HG03520 (cell line): ENCODE results near the gene CLDN9.

Experiments
- ATAC-seq: cut with Tn5 transposase; IDR thresholded peaks from one replicate; pipeline ENCODE4 v1.9.1; 2021; ENCODE audit warnings: mild to moderate bottlenecking, moderate library complexity; ENCODE audit not compliant: unreplicated experiment

CLDN9 gene

DNA sequence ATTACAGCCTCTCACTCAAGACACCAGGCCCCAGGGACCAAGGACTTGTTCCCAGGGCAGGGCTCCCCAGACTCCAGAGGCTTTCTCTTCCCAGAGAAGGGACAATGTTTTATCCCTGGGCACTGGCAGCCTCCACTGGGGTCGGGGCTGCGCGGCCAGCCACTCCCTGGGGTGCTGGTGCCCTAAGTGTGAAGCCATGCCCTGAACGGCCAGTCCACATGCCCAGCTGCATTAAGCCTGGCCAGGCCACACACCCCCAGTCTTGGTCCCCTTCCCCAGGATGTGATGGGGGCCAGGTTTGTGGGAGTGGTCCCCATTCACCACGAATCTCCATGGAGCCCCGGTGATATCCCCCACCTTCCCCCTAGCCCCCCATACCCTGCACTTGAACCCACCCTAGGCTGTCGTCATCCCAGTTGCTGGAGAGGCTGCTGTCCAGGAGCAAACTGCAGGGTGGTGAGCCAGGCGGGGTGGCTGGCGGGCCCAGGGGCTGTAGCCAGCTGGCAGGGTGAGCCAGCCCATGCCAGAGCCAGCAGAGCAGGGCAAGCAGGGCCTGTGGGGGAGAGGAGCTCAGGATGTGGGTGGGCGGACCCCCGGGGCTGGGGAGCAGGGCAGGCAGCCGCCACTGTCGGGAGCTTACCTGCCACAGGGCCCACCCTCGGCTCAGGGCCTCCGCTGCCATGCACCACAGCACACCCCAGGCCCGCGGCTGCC lies 39.0 kb upstream of the CLDN9 start:
- no peak for ATAC-seq

DNA sequence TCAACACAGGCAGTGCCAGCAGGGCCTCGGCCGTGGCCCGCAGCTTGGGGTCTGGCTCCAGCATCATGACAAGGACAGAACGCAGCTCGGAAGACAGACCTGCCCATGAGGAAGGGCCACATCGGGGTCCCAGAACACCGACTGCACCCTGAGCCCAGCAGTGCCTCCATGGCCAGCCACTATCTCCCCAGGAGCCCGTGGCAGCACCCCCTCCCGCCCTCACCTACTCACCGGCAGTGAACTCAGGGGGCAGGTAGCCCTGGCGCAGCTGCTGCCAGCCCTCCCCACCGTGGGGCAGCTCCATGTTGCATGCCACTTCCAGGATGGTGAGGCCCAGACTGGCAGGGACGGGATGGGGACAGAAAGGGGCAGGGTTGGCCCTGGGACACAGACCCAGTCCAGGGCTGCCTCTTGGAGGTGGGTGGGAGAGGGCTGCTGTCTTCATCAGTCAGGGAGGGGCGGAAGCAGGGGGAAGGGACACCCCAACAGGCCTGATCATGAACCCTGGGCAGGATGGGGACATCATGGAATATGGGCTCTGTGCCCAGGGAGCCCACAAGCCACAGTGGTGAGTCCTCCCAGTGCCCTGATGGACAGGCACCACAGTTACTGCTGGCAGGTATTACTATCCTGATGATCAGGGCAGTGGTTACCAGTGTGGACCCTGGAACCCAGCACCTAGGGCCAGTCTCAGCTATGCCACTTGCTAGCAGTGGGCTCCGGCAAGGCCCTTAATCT lies 38.2 kb upstream of the CLDN9 start:
- no peak for ATAC-seq

DNA sequence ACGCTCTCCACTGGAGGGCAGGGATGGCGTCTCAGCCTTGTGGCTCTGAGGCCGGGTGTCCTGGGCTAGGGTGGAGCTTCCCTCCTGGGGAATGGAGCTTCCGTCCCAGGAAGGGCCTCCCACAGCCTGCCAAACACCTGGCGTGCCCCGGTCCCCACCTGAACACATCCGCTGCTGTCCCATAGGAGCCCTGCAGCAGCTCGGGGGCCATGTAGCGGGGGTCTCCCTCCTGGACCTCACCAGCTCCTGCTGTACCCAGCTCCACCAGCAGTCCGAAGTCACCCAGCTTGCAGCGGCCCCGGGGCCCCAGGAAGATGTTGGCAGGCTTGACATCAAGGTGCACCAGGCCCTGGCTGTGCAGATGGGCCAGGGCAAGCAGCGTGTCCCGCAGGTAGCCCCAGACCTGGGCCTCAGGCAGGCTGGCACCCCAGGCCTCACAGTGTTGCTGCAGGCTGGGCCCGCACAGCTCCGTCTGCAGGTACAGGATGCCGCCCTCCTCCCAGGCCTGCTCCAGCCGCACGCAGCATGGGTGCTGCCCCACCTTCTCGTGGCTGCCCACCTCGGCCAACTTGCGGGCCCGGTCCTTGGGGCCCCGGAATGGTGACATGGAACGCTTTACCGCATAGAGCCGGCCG lies 37.4 kb upstream of the CLDN9 start:
- no peak for ATAC-seq

DNA sequence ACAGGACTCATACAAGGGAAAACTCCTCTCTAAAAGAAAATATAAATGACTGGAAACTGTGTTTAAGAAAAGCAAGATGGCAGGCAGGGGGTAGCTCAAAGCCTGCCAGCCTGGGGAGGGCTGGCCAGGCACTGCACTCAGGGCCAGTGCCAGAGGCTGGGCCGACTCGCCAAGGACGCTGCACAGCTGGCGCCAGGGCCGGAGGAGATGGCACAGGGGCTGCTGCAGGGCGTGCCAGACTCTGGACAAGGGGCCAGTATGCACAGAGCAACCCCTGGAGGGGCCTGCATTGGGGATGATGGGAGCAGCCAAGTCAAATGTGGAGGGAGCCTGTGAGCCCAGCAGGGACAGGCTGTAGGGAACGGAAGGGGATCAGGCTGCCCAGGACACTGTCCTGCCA lies 36.5 kb upstream of the CLDN9 start:
- no peak for ATAC-seq

DNA sequence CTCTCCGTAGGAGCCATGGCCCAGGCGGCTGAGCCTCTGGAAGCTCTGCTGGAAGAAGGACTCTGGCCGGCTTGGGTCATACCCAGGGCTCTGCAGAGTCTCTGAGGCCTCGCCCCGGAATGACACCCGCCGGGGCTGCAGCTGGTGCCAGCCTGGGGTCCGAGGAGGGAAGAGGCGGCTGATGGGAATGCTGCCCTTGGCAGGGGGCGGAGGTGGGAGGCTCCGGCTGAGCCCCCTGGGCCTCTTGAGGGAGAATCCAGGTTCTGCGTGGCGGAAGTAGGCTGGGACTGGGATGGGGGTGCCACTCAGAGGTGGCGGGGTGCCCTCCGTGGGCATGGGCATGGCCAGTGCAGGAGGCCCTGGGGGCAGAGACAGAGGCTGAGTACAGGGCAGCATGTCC lies 36.0 kb upstream of the CLDN9 start:
- no peak for ATAC-seq

DNA sequence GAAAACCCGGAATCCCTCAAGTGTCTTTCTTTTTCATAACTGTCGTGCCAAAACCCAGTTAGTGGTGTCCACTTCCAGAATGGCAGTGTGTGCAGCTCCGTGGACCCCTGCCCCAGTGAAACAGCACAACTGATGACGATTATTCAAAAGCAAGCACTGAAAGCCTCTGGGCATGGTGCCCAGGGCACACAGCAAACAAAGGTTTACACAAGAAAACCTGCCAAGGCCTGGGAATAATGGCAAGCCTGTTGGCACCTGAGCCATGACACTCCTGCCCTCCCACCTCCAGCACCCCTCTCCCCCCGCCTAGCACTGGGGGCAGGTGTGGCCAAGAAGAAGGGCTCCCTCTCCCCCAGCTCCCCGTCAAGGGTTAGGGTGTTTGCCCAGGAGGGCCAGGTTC lies 35.3 kb upstream of the CLDN9 start:
- ATAC-seq = no peak

DNA sequence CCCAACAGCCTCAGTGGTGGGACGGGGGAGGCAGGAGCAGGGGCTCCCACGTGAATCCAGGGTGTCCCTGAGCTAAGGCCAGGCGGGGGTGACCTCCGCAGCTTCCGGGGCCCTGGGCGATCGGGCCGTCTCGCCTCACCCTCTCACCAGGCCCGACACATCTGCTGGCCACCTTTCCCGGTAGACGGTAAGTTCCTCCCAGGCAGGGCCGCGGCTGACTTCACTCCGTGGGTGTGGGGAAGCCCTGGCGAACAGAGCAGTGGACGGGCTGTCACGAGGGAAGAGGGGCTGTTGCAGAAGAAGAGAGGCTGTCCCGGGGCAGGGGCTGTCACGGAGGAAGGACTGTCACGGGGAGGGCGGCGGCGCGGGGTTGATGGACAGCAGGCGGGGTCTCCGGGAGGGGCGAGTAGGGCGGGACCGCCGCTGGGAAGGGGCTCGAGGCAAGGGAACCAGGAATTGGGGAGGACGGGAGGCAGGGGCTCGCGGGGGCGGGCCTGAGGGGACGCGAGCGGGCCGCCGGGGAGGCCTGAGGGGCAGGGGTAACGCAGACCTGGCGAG lies 33.0 kb upstream of the CLDN9 start:
- no peak for ATAC-seq

DNA sequence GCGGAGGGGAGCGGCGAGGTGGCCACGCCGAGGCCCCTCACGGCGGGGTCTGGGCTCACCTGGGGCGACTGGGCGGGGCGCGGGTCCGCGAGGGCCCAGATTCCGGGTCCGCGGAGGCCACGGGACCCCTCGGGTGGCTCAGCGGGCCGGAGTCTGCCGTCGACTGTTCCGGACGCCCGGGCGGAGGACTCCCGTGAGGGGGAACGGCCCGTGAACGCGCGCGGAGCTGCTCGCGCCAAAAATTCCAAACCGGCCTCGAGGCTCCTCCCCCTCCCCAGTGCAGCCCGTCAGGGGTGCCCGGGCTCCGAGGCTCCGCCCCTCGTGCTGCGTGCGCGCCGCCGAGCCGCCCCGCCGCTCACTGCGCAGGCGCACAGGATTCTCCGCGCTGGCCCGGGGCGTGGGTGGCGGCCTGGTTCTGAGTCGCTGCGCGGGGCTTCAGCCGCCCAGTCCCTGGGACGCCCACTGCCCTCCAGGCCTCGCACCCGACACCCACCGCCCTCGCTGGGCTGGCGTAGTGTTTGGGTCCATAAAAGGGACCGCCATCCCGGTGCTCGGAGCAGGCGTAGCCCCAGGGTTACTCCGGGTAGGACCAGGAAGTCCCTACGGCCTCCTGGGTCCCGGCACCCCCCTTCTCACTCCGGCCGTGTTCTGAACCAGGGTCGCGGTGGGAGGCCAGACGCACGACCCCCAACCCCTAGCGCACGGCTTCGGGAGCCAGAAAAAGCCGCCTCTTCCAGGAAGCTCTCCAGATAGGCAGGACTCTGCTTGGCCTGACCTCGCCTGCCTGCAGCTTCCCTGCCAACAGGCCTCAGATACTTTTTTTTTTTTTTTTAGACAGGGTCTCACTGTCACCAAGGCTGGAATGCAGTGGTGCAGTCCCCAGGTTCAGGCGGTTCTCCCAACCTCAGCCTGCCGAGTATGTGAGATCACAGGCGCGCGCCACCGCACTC lies 32.2 kb upstream of the CLDN9 start, which contains the start of gene PKMYT1:
Gene PKMYT1 (minus strand): TSS at position 220 of the 950 bp plus-strand sequence. CDS start 789 bp downstream, outside the sequence.
- ATAC-seq = peak; percentile 76

DNA sequence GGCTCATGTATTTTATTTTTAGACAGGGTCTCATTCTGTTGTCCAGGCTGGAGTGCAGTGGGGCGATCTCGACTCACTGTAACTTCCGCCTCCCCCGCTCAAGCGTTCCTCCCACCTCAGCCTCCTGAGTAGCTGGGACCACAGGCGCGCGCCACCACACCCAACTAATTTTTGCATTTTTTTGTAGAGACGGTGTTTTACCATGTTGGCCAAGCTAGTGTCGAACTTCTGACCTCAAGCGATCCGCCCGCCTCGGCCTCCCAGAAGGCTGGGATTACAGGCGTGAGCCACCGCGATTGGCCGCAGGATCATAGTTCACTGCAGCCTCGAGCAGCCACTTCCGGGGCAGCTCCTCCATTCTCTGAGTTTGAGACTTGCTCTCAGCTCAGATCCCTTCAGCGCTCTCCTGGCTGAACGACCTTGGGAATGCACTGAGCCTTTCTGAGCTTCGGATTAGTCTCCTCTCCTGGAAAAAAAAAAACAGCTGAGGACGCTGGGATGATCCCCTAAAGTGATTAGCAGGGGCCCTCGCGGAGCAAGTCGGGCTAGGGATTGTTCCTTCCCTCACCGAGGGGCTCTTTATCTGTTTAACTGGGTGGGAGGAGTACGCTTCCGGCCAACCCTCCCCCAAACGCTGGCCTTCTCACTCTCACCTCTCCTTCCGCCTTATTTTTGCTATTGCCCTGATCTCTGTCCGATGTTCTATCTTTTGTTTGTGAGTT lies 31.4 kb upstream of the CLDN9 start:
- no peak for ATAC-seq

DNA sequence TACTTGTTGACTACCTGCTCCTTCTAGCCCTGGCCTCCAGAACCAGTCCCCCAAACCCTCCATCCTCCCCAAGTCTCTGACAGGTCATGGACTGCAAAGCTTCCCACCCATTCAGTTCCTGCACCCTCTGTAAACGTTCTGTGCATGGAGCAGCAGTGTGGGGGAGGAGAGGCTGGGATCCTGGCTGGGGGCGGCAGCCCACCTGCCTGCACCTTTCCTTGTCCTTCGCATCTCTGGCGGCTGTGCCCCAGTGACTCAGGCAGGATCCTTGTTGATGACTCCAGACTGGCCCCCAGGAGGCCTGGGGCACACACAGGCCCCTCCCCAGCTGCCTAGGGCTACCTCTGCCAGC lies 30.8 kb upstream of the CLDN9 start:
- ATAC-seq = no peak

DNA sequence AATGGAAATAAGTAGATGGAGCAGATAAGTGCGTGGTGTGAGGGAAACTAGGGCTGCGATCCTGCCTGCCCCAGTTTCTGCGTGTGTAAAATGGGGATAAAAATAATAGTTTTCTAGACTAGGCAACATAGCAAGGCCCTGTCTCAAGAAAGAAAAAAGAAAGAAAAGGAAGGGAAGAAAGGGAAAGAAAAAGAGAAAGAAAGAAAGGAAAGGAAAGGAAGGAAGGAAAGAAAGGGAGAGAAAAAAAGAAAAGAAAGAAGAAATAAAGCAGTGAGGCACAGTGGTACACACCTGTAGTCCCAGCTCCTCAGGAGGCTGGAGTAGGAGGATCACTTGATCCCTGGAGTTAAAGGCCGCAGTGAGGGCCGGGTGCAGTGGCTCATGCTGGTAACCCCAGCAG lies 30.3 kb upstream of the CLDN9 start:
- ATAC-seq = no peak

DNA sequence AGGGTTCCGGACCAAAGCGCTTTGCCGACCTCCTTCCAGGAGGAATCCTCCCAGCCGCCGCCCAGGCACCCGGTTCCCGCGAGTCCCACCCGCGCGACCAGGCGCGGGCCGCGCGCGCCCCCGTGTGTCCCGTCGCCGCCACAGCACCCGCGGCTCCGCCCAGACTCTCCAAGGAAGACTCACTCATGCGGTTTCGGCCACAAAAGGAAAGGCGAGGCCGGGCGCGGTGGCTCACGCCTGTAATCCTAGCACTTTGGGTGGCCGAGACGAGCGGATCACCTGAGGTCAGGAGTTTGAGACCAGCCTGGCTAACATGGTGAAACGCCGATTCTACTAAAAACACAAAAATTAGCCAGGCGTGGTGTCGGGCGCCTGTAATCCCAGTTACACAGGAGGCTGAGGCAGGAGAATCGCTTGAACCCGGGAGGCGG lies 29.0 kb upstream of the CLDN9 start:
- no peak for ATAC-seq

DNA sequence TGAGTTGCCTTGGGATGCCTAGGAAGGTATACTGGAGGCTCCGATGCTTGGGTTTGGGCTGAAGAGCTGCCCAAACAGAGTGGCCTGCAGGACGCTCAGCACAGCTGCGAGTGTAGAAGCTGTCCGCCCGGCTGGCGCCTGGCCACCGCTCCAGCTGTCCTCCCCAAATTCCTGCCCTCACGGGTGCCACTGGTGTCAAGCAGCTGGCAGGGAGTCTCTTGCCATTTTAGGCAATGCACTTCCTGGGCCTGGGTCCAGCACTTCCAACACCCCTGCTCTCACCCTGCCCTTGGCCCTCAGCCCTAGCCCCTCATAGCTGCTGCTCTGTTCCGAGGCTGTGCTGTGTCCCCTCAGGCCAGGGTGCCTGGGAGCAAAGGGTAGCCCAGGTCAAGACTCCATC lies 27.3 kb upstream of the CLDN9 start:
- ATAC-seq = no peak

DNA sequence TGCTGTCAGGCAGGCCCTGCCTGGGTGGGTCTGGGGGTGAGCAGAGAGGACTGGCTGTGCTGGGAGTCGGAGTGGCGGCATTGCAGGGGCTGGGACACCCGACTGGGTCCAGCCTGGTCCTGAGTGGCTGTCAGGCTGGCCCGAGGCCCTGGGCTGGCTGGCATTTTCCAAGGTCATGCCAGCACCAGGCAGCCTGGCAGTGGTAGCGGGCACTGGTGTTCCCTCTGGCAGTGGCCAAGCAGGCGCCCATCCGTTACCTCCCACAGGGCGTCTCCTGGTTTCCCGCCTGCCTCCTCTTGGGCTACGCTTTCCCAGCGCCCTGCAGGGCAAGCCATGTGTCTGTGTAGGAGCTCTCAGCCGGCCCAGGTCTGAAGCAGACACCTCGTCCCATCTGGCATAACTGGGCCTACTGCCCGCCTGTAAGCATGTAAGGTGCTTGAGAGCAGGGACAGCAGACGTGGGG lies 26.8 kb upstream of the CLDN9 start:
- no peak for ATAC-seq

DNA sequence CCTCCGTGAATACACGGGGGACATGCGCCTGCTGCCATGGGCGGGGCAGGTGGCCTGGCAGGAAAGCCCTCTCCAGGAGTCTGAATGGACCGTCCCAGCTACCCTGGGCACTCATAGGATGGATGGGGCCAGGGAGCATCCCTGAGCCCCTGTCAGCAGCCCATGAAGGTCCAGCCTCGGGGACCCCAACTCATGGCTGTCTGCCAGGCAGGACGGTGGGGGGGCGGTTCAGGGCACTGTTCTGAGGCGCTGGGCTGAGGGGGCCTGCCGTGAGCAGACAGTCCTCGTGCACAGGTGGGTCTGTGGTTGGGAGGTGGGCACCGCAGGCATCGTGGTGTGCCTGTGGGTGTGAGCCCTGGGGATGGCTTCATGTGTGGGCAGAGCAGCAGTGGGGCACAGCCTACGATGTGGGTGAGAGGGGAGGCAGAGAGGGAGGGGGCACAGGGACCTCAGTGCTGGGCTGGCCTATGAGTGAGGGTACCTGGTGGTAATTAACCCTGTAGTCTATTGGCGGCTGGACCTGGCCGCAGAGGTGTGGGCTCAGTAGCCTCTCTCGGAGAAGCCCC lies 26.0 kb upstream of the CLDN9 start:
- no peak for ATAC-seq

DNA sequence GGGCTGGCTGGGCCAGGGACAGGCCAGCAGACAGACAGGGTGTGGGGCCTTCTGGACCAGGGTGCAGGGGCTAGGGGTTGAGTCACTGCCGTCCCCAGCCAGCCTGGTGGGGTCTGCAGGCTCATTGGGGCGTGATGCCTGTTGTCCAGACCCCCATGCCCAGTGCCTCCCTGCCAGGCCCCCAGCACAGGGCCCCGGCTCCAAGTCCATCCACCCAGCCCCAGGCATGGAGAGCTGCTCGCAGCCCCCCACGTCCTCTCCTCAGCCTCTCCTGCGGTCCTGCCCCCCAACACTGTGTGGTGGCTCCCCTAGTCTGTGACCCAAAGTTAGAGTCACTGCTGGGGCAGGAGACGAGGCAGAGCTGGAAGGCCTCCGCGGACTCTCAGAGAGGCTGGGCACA lies 25.4 kb upstream of the CLDN9 start:
- no peak for ATAC-seq

DNA sequence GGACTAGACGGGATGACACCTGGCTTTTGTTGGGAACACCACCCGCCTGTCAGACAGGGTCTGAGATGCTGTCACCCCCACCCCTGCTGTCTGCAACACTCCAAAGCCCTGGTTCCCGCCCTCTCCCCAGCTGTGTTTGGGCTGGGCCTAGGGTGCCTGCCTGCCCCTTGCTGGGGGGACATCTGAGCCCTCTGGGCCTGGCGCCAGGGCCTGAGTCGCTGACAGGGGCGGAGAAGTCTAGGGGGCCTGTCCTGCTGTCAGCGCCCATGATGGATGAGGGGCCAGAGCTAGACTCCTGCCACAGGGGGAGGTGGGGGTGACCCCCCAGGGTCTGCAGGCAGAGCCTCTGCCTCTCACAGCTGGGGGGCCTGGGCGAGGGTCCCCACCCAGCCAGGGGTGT lies 24.9 kb upstream of the CLDN9 start:
- no peak for ATAC-seq

DNA sequence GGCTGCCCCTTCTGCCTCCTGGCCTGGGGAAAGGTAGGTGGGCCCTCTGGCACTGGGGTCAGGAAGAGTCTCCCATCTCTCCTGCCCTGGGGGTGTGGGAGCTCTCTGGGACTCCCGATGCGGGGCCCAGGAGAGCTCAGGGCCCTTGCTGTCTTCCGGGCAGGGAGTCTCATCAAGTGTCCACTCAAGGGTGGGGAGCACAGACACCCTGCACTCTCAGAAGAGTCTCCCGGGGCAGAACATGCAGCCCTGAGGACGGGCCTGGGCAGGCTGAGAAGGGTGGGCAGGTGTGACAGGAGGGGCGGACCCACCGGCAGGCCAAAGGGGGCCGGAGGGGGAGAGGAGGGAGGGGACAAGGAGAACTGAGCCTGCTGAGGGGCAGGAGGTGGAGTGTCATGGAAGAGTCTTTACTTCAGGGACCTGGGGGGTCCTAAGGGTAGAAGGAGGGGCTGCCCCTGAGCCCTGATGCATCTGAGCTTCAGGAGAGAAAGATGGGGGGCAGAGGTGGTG lies 24.1 kb upstream of the CLDN9 start:
- no peak for ATAC-seq

DNA sequence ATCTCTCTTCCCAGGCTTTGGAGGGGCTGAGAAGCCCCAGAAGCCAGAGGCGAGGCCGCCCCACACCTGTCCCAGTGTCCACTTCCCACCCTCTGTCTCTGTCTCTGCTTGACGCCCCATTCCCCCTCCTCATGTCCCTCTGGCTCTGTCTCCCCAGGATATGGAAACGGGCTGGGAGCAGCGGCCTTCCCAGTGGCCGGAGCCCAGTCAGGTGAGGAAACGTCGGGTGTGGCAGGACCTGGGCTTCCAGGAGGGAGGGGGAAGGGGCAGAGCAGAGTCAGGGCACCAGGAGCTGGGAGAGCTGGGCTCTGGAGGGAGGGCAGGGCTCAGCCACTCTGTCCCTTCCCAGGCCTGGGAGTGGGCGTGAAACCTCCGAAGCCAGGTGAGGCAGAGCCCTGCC lies 21.8 kb upstream of the CLDN9 start:
- no peak for ATAC-seq
